IMR-90 (cell line): Measurements from ENCODE around the gene CFAP119. TPM values are rescaled to one million over a fixed set of nuclear protein-coding genes. Genes with fewer than 3 reads are reported as not detected.

Source experiments
- ATAC-seq: fragments of 200-7000 bp; cut with Tn5 transposase; 2 replicates; pipeline ENCODE4 v1.9.1; 2020; ENCODE audit warnings: low read depth, mild to moderate bottlenecking, moderate library complexity
- BruUV-seq: library from RNA; stranded (reverse); fragments of 400-500 nt; replicated peaks from 2 replicates; lab custom pipeline; 2021; lab: Mats Ljungman, UMichigan
- CTCF ChIA-PET: fragments of 300-600 bp; formaldehyde crosslinking; extraction: SDS; loops from one replicate; lab custom pipeline; 2021; ENCODE audit warnings: antibody characterized with exemption; lab: Yijun Ruan, JAX
- POLR2A ChIA-PET: fragments of 300-600 bp; sonication (Branson Sonifier 250); formaldehyde crosslinking; loops from one replicate; lab custom pipeline; 2022; ENCODE audit warnings: antibody characterized with exemption; ENCODE audit not compliant: unreplicated experiment; lab: Charles Lee
- DNase-seq: peaks from one replicate; pipeline ENCODE4 v3.0.0; 2013
- H2AFZ ChIP-seq: replicated peaks from 2 replicates; pipeline ENCODE3; 2013; ENCODE audit warnings: low read length, mild to moderate bottlenecking; ENCODE audit not compliant: poor library complexity
- H2AK5ac ChIP-seq: 2 replicates; pipeline ENCODE4 v1.6.1; 2013; ENCODE audit warnings: low read depth, low read length, inconsistent platforms
- H2AK9ac ChIP-seq: replicated peaks from 2 replicates; pipeline ENCODE3; 2013; ENCODE audit warnings: mild to moderate bottlenecking, low read depth, low read length, moderate library complexity; ENCODE audit not compliant: poor library complexity
- H2BK120ac ChIP-seq: 2 replicates; pipeline ENCODE4 v1.6.1; 2013; ENCODE audit warnings: low read depth, low read length, inconsistent platforms
- H2BK15ac ChIP-seq: 3 replicates; pipeline ENCODE4 v1.6.1; 2013; ENCODE audit warnings: low read depth, low read length, inconsistent platforms
- H2BK20ac ChIP-seq: 2 replicates; pipeline ENCODE4 v1.6.1; 2013; ENCODE audit warnings: low read depth, mild to moderate bottlenecking, inconsistent platforms, low read length, moderate library complexity
- H2BK5ac ChIP-seq: 2 replicates; pipeline ENCODE4 v1.6.1; 2013; ENCODE audit warnings: mild to moderate bottlenecking, low read depth, low read length, inconsistent platforms; ENCODE audit not compliant: poor library complexity, severe bottlenecking
- H3K14ac ChIP-seq: replicated peaks from 2 replicates; pipeline ENCODE4 v1.6.1; 2013; ENCODE audit warnings: low read depth, low read length, inconsistent platforms
- H3K18ac ChIP-seq: 2 replicates; pipeline ENCODE4 v1.6.1; 2013; ENCODE audit warnings: low read depth, low read length, control low read depth
- H3K23ac ChIP-seq: 2 replicates; pipeline ENCODE4 v1.6.1; 2013; ENCODE audit warnings: low read depth, low read length, inconsistent platforms
- H3K27ac ChIP-seq: 2 replicates; pipeline ENCODE4 v1.5.1; 2013; ENCODE audit warnings: mild to moderate bottlenecking, control low read depth, low read length; ENCODE audit not compliant: insufficient read depth
- H3K27me3 ChIP-seq: 2 replicates; pipeline ENCODE4 v1.6.1; 2013; ENCODE audit warnings: low read length; ENCODE audit not compliant: control insufficient read depth, insufficient read depth
- H3K36me3 ChIP-seq: 2 replicates; pipeline ENCODE4 v1.6.1; 2013; ENCODE audit warnings: low read length, mixed read lengths; ENCODE audit not compliant: control insufficient read depth, insufficient read depth
- H3K4ac ChIP-seq: 2 replicates; pipeline ENCODE4 v1.6.1; 2013; ENCODE audit warnings: low read depth, low read length, inconsistent platforms
- H3K4me1 ChIP-seq: 2 replicates; pipeline ENCODE4 v1.6.1; 2013; ENCODE audit warnings: low read length, mixed read lengths; ENCODE audit not compliant: control insufficient read depth, insufficient read depth
- H3K4me2 ChIP-seq: 2 replicates; pipeline ENCODE4 v1.6.1; 2013; ENCODE audit warnings: low read depth, mild to moderate bottlenecking, control low read depth, low read length, moderate library complexity
- H3K4me3 ChIP-seq: 2 replicates; pipeline ENCODE4 v1.5.1; 2013; ENCODE audit warnings: low read depth, mild to moderate bottlenecking, control low read depth, low read length, moderate library complexity; ENCODE audit not compliant: insufficient read depth
- H3K56ac ChIP-seq: 2 replicates; pipeline ENCODE4 v1.6.1; 2013; ENCODE audit warnings: low read length, inconsistent platforms; ENCODE audit not compliant: insufficient read depth; ENCODE audit errors: extremely low read depth
- H3K79me1 ChIP-seq, 2 experiments: 2 replicates each; pipeline ENCODE4 v1.6.1; 2013; ENCODE audit warnings: low read length in 2 of 2, inconsistent platforms in 1 of 2, low read depth in 1 of 2
- H3K9ac ChIP-seq: 2 replicates; pipeline ENCODE4 v1.6.1; 2013; ENCODE audit warnings: low read depth, low read length, control low read depth
- H3K9me1 ChIP-seq: 2 replicates; pipeline ENCODE4 v1.6.1; 2013; ENCODE audit warnings: low read length, inconsistent platforms; ENCODE audit not compliant: insufficient read depth
- H3K9me3 ChIP-seq: 2 replicates; pipeline ENCODE4 v1.6.1; 2013; ENCODE audit warnings: low read length; ENCODE audit not compliant: control insufficient read depth, insufficient read depth
- H4K20me1 ChIP-seq: 2 replicates; pipeline ENCODE4 v1.6.1; 2013; ENCODE audit warnings: low read length, inconsistent platforms; ENCODE audit not compliant: insufficient read depth
- H4K5ac ChIP-seq: 2 replicates; pipeline ENCODE4 v1.6.1; 2013; ENCODE audit warnings: mild to moderate bottlenecking, low read depth, low read length, control low read depth
- H4K8ac ChIP-seq, 2 experiments: 2 replicates each; pipeline ENCODE4 v1.6.1; 2013; ENCODE audit warnings: low read depth in 2 of 2, low read length in 2 of 2, control low read depth in 1 of 2, inconsistent platforms in 1 of 2
- H4K91ac ChIP-seq: 2 replicates; pipeline ENCODE4 v1.6.1; 2013; ENCODE audit warnings: low read depth, low read length, inconsistent platforms; ENCODE audit not compliant: insufficient read depth
- CEBPB ChIP-seq: IDR thresholded peaks from 2 replicates; pipeline ENCODE4 v1.6.1; 2012; ENCODE audit warnings: low read depth, low read length, improper control_type of control experiment
- RCOR1 ChIP-seq: IDR thresholded peaks from 2 replicates; pipeline ENCODE4 v1.6.1; 2012; ENCODE audit warnings: mild to moderate bottlenecking, low read length, improper control_type of control experiment; ENCODE audit not compliant: insufficient replicate concordance
- WGBS, 2 experiments: methylation state at CpG; one replicate each; pipeline versions ENCODE4 v1.1.5 to v1.1.7; 2013; ENCODE audit warnings: missing lambda C conversion rate in 2 of 2; ENCODE audit not compliant: insufficient read length in 1 of 2; ENCODE audit errors: extremely low coverage in 2 of 2; 5-methylcytosine and 5-hydroxymethylcytosine counted together
- dilution Hi-C: fragments of 300-500 bp; cut with HindIII; formaldehyde crosslinking; loops from one replicate; pipeline ENCODE4 v1.14.3; 2018; ENCODE audit warnings: low sequenced_read_pairs; ENCODE audit not compliant: unreplicated experiment
- in situ Hi-C: fragments of 300-500 bp; cut with MboI; formaldehyde crosslinking; loops from 3 replicates; pipeline ENCODE4 v1.14.3; 2019; ENCODE audit warnings: low sequenced_read_pairs, inconsistent platforms, mixed read lengths
- intact Hi-C: fragments of 100-400 bp; cut with micrococcal nuclease; formaldehyde crosslinking; loops from 2 replicates; pipeline ENCODE4 v1.10.0; 2022
- polyA plus RNA-seq, 3 experiments: library from polyadenylated mRNA; depleted of rRNA; stranded (reverse); fragments of >200 nt; gene quantifications; 2 replicates each; pipeline ENCODE4 v1.2.3, GENCODE V29; 2012; ENCODE audit warnings: low replicate concordance in 1 of 3
- total RNA-seq: library from RNA; depleted of rRNA; stranded (reverse); fragments of >200 nt; gene quantifications from 2 replicates; pipeline ENCODE4 v1.2.3, GENCODE V29; 2012

Gene CFAP119
- total and polyA plus RNA-seq, 2 of the 4 experiments (the other 2 are of a cell fraction), result 0.90 to 7.6 TPM

DNA sequence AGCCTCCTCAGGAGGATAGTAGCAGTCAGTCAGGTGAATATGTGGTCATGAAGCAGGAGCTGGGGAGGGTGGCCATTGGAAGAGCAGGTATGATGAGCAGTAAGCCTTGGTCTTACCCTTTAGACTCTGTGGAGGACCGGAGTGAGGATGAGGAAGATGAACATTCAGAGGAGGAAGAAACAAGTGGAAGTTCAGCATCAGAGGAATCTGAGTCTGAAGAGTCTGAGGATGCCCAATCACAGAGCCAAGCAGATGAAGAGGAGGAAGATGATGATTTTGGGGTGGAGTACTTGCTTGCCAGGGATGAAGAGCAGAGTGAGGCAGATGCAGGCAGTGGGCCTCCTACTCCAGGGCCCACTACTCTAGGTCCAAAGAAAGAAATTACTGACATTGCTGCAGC, 50.1 kb downstream of the CFAP119 start:
- no peak overlapping the region for H3K4ac ChIP-seq
- BruUV-seq, result TSS peak; percentile 85
- no peak overlapping the region for H3K23ac ChIP-seq
- no peak overlapping the region for H4K91ac ChIP-seq
- ATAC-seq (no peak), DNase-seq (no peak)
- intact Hi-C loops, result no loop called here
- no peak overlapping the region for H2BK120ac ChIP-seq
- no peak overlapping the region for H2AFZ ChIP-seq
- no peaks in the 10 kb centered on the region for H3K9me3 ChIP-seq
- peaks cover 22% of the 10 kb centered on the region for H4K20me1 ChIP-seq
- H4K5ac ChIP-seq, result no peak overlapping the region
- H2AK9ac ChIP-seq, result no peak overlapping the region
- WGBS, 2 experiments, result 100% methylated on average over 1 of the region's 1 CpG; no CpG with 5 or more reads in 1 of the 2 experiments
- ChIA-PET CTCF (interaction anchor here (1.2 kb wide), 1 partner anchor 23 kb away, joined by 3 read pairs; no protein-coding TSS in a partner anchor), POLR2A (no interaction called here)
- H3K79me1 ChIP-seq, result peaks cover 35 to 60% of the 10 kb centered on the region in 2 experiments
- no peak overlapping the region for H3K18ac ChIP-seq
- peaks cover 5% of the 10 kb centered on the region; the same call in 1 of the 2 replicates for H3K4me1 ChIP-seq
- no peak overlapping the region for H3K4me2 ChIP-seq
- no peak overlapping the region for H2BK15ac ChIP-seq
- H3K9ac ChIP-seq, result no peak overlapping the region
- in situ Hi-C loops, result no loop called here
- peaks cover 7% of the 10 kb centered on the region; the same call in 1 of the 2 replicates for H3K9me1 ChIP-seq
- no peak overlapping the region for H3K4me3 ChIP-seq
- H2AK5ac ChIP-seq, result no peak overlapping the region
- H2BK5ac ChIP-seq, result no peak overlapping the region
- dilution Hi-C loops, result no loop called here
- H2BK20ac ChIP-seq, result no peak overlapping the region
- H4K8ac ChIP-seq, result no peak overlapping the region
- no peak overlapping the region for H3K27ac ChIP-seq
- H3K14ac ChIP-seq, result no peak overlapping the region
- TF ChIP-seq RCOR1 (no peak), CEBPB (no peak)
- H3K36me3 ChIP-seq, result peaks cover 80% of the 10 kb centered on the region
- no peak overlapping the region for H3K56ac ChIP-seq
- no peaks in the 10 kb centered on the region for H3K27me3 ChIP-seq
